Testis (tissue), 3 donors: Measurements from ENCODE around the gene SCUBE3. TPM values are rescaled to one million over a fixed set of nuclear protein-coding genes. Genes with fewer than 3 reads are reported as not detected.

Experiments used
- DNase-seq: peaks from one replicate; pipeline ENCODE4 v3.0.0-alpha.2; 2019
- H3K27ac ChIP-seq, 2 donors: fragments of 200-600 bp; sonication (generic); one replicate each; pipeline ENCODE4 v1.5.1; 2019
- H3K27me3 ChIP-seq: fragments of 200-600 bp; sonication (generic); one replicate; pipeline ENCODE4 v1.5.1; 2019
- H3K36me3 ChIP-seq: fragments of 200-600 bp; sonication (generic); one replicate; pipeline ENCODE4 v1.5.1; 2017; ENCODE audit warnings: low read depth; ENCODE audit errors: missing control alignments
- H3K4me1 ChIP-seq: fragments of 200-600 bp; sonication (generic); one replicate; pipeline ENCODE4 v1.5.1; 2019
- H3K4me3 ChIP-seq, 2 donors: fragments of 200-600 bp; sonication (generic); one replicate each; pipeline ENCODE4 v1.5.1; 2017 to 2019
- H3K9me3 ChIP-seq: fragments of 200-600 bp; sonication (generic); one replicate; pipeline ENCODE4 v1.5.1; 2017
- POLR2A ChIP-seq: fragments of 450-650 bp; IDR thresholded peaks from one replicate; pipeline ENCODE4 v1.6.1; 2017; ENCODE audit warnings: antibody characterized with exemption, mild to moderate bottlenecking, moderate library complexity
- WGBS, 2 donors: methylation state at CpG; one replicate each; pipeline ENCODE4 v1.1.5; 2018; 5-methylcytosine and 5-hydroxymethylcytosine counted together
- intact Hi-C: fragments of 100-400 bp; cut with DNase I; formaldehyde crosslinking; loops from one replicate; pipeline ENCODE4 v1.15.1; 2023; ENCODE audit warnings: low total_unique reads
- polyA plus RNA-seq: library from polyadenylated mRNA; stranded (reverse); fragments of 350-450 nt; fragmentation: Illumina TruSeq; extraction: RNeasy Lipid Tissue Mini Kit (QIAGEN cat#74804); gene quantifications from one replicate; pipeline ENCODE4 v1.2.3, GENCODE V29; 2014; ENCODE audit warnings: low read depth, low replicate concordance; ENCODE audit not compliant: insufficient read depth
- total RNA-seq, 2 donors: library from RNA; depleted of rRNA; stranded (reverse); fragments of >200 nt; gene quantifications; one replicate each; pipeline ENCODE4 v1.2.3, GENCODE V29; 2016
- TF ChIP-seq, protein P1 (sequence below), 3 experiments: fragments of 450-650 bp in 2 of 3; fragments of 200-600 bp in 1 of 3; sonication (generic) in 1 of 3; IDR thresholded peaks; one replicate each; pipeline ENCODE4 v1.5.1; 2016 to 2019; ENCODE audit warnings: antibody characterized with exemption in 3 of 3, mild to moderate bottlenecking in 2 of 3, moderate library complexity in 1 of 3

Gene SCUBE3
- total and polyA plus RNA-seq, 3 donors from 2014 or later = 1.7 to 2.2 (median 2.0) TPM

GRCh38 chr6:35219683-35220326 lies 6.0 kb downstream of the SCUBE3 start:
- Histone ChIP-seq H3K27ac (no peak overlapping the region), H3K4me3 (no peak overlapping the region), H3K9me3 (no peaks in the 10 kb centered on the region), H3K27me3 (no peaks in the 10 kb centered on the region), H3K4me1 (peaks cover 9% of the 10 kb centered on the region), H3K36me3 (no peaks in the 10 kb centered on the region)
- 60 to 72% methylated on average over 4 of the region's 4 CpGs for WGBS, 2 donors
- no peak for TF ChIP-seq POLR2A
- TF ChIP-seq, protein P1, sequence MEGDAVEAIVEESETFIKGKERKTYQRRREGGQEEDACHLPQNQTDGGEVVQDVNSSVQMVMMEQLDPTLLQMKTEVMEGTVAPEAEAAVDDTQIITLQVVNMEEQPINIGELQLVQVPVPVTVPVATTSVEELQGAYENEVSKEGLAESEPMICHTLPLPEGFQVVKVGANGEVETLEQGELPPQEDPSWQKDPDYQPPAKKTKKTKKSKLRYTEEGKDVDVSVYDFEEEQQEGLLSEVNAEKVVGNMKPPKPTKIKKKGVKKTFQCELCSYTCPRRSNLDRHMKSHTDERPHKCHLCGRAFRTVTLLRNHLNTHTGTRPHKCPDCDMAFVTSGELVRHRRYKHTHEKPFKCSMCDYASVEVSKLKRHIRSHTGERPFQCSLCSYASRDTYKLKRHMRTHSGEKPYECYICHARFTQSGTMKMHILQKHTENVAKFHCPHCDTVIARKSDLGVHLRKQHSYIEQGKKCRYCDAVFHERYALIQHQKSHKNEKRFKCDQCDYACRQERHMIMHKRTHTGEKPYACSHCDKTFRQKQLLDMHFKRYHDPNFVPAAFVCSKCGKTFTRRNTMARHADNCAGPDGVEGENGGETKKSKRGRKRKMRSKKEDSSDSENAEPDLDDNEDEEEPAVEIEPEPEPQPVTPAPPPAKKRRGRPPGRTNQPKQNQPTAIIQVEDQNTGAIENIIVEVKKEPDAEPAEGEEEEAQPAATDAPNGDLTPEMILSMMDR (IDR thresholded peaks at IDR 0.05) = no peak
- no peak for DNase-seq
- intact Hi-C loops = no loop called here

- TF ChIP-seq, protein P1 (IDR thresholded peaks at IDR 0.05) = no peak
- no peak for TF ChIP-seq POLR2A
Observed at GRCh38 chr6:35220711-35221110, 7.0 kb downstream of the SCUBE3 start.

DNA sequence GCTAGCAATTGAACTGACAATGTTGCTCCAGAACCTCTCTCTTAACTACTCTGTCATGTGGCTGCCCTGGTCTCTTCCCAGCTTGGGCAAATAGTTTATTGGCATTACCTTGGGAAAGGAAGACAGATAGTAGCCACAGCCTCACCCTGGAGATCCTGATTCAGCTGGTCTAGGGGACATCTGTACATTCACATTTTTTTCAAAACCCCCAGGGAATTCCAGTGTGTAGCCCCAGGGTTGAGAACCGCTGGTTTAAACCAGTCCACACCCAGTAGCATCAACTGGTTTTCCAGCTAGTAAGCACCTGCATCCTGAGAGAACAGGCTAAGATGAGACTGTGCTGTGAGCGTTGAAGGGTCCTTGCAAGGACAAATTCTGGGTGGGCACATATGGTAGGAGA lies 9.6 kb downstream of the SCUBE3 start:
- H3K9me3 ChIP-seq = no peaks in the 10 kb centered on the region
- no peaks in the 10 kb centered on the region for H3K4me1 ChIP-seq
- no peak overlapping the region for H3K27ac ChIP-seq
- intact Hi-C loops = no loop called here
- no peaks in the 10 kb centered on the region for H3K27me3 ChIP-seq
- TF ChIP-seq, protein P1 (IDR thresholded peaks at IDR 0.05) = no peak
- H3K4me3 ChIP-seq = no peak overlapping the region
- DNase-seq = no peak
- WGBS, 2 donors = 87 to 93% methylated on average over 2 of the region's 2 CpGs
- H3K36me3 ChIP-seq = no peaks in the 10 kb centered on the region

More at GRCh38 chr6:35220711-35221110, 7.0 kb downstream of the SCUBE3 start:
- Histone ChIP-seq H3K4me3 (no peak overlapping the region), H3K4me1 (peaks cover 1% of the 10 kb centered on the region), H3K36me3 (no peaks in the 10 kb centered on the region), H3K9me3 (no peaks in the 10 kb centered on the region), H3K27ac (no peak overlapping the region), H3K27me3 (no peaks in the 10 kb centered on the region)
- no peak for DNase-seq
- intact Hi-C loops = no loop called here
- WGBS, 2 donors = 88 to 100% methylated on average over 1 of the region's 1 CpG

GRCh38 chr6:35224720-35225119 lies 11.0 kb downstream of the SCUBE3 start:
- Histone ChIP-seq H3K4me1 (no peaks in the 10 kb centered on the region), H3K9me3 (no peaks in the 10 kb centered on the region), H3K27me3 (no peaks in the 10 kb centered on the region), H3K4me3 (no peak overlapping the region), H3K36me3 (no peaks in the 10 kb centered on the region), H3K27ac (no peak overlapping the region)
- intact Hi-C loops = no loop called here
- DNase-seq = no peak
- TF ChIP-seq, protein P1 (IDR thresholded peaks at IDR 0.05) = no peak
- TF ChIP-seq POLR2A = no peak
- 84 to 92% methylated on average over 4 of the region's 4 CpGs for WGBS, 2 donors

DNA sequence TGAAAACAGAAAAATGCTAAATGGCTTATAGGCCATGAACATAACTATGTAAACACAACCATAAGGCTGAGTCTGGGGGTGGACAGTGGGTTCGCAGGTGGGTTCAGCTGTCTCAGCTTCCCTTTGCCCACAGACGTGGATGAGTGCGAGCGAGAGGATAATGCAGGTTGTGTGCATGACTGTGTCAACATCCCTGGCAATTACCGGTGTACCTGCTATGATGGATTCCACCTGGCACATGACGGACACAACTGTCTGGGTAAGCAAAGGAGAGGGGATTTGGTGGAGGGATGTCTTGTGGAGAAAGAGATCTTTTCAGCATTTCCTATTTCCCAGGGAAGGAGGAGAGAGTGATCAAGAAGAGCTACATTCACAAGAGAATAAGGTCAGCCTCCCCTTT lies 14.7 kb downstream of the SCUBE3 start:
- Histone ChIP-seq H3K36me3 (no peaks in the 10 kb centered on the region), H3K4me1 (no peaks in the 10 kb centered on the region), H3K4me3 (no peak overlapping the region), H3K9me3 (no peaks in the 10 kb centered on the region), H3K27ac (no peak overlapping the region), H3K27me3 (no peaks in the 10 kb centered on the region)
- intact Hi-C loops = no loop called here
- 94 to 95% methylated on average over 6 of the region's 6 CpGs for WGBS, 2 donors
- TF ChIP-seq POLR2A = no peak
- TF ChIP-seq, protein P1 (IDR thresholded peaks at IDR 0.05) = no peak
- DNase-seq = no peak
